ENCODE data around the gene PEAK1.
A peak's percentile ranks its signal among the peaks of the same experiment; 100 is the strongest.
"Not testable (repeated sequence)": the region's sequence is repeated elsewhere in the genome, so short reads cannot be mapped to it uniquely, and the experiment has no call there.

PEAK1 gene

DNA sequence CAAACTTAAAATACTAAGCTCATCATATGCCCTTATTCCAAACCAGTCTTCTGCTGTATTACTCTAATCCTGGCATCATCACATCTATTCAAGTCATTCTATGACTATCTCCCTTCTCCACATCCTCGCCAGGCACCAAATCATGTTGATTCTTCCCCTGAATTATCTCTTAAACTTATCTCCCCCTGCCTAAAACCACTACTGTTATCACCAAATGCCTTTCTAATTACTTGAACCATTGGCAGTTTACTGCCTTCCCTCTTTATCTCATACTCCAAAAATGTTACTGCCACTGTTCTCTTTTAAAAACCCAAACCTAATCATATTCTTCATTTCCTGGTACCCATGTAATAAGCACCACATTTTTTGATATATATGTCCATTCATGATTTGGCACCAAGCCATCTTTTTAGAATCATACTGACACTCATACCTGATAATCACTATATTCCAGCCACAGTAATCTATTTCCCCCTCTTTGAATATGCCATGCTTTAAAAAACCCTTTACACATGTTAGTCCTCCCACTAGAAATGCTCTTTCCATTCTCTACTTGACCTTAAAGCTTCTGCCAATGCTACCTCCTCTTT lies 126.8 kb downstream of the PEAK1 start:
- DNase-seq = no peak

DNA sequence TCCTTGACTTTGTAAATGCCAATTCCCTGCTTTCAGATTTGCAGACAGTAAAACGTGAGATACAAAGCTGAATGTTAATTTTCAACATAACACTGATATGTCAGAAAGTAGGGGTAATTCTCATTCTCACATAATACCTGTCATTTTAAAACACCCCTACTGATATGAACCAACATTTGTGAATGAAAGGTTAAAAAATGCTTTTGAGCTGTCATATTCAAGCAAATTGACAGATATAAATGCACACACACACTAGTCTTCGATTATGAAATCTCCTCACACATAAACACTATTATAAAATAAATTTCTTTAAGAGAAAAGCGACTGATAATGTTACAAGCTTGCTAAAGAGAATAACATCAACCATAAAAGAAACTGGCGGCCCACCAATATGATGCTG lies 128.8 kb downstream of the PEAK1 start:
- DNase-seq = no peak

DNA sequence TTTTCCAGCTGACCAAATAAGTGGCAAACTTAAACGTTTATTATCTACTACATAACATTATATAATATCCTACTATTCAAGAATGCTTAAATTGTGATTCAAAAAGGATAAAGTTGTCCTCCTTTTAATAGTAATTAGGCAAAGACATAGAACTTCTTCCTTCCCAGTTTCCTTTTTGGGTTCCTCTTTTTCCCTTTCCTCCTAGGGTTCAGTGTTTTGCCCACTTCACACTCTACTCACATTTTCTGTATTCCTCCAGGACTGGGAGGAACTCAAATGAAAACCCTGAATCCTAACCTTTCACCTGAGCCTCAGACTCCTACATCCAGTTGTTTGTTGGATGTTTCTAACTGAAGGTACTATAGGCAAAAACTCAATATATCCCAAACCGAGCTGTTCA lies 132.5 kb downstream of the PEAK1 start:
- no peak for DNase-seq

DNA sequence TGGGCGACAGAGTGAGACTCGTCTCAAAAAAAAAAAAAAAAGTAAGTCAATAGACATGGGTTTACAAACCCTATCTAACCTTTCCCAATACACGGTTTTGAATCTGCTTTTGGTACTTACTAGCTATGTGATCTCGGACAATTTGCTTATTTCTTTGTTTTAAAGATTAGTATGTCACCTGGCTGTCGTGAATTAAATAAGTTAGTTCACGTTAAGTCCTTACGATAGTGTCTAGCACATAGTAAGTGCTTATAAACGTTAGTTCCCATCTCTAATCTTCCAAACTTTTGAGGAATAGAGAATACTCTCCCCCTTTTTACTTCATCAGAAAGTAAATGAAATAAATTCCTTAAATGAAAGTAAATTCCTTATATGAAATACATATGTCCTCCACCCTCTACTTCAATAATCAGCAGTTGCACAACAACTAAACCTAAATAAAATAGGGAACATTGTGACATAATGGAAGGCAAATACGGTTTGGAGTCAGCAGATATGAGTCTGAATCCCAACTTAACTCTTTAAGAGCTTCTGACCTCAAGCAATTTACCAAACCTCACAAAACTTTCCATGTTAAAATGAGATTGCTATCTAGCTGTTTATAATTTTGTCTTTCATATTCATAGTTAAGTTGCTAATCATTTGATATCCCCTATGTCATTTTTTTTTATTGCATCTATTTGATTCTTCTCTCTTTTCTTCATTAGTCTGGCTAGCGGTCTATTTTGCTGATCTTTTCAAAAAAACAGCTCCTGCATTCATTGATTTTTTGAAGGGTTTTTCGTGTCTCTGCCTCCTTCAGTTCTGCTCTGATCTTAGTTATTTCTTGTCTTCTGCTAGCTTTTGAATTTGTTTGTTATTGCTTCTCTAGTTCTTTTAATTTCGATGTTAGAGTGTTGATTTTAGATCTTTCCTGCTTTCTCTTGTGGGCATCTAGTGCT lies 134.6 kb downstream of the PEAK1 start:
- DNase-seq = no peak

DNA sequence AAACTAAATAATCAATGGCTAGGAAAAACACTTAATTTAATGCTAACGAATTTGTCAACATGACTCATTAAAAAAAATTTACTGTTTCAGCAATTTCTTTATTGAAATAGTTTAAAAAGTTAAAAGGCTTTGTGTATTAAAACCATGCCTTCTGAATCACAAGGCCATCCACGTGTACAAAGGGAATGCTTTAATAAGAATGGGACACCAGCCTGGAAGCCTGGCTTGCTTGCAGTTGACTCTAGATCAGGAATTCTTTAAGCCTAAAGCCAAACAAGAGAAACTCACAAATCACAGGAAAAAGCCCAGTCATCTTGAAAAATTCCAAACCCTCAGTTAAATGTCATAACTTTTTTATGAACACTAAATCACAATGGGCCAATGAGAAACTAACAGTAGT lies 137.6 kb downstream of the PEAK1 start:
- no peak for DNase-seq

DNA sequence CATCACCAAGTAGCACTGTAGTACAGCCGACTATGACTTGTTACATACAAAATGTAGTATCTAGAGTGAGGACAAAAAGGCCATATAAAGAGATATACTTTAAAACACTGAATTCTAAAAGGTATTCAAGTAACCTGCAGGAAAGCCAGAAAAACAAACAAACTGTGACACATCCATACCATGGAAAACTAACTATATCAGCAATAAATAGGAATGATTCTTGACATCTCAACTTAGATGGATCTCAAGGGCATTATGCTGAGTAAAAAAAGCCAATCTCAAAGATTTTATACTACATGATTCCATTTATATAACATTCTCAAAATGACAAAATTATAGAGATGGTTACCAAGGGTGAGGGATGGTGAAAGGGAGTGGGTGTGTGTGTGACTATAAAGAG lies 143.0 kb downstream of the PEAK1 start:
- DNase-seq = no peak

DNA sequence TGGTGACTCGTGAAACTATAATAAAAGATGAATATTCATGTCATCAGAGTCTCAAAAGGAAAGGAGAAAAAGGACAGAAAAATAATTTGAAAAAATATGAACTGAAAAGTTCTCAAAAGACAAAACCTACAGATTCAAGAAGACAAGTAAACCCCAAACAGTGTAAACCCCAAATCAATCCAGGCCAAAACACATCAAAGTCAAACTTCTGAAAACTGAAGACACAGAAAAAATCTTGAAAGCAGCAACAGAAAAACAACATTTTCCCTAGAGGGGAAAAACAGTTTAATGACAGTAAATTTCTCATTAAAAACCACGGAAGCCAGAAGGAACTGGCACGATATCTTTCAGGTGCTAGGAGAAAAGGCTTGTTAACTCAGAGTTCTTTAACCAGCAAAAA lies 143.8 kb downstream of the PEAK1 start:
- DNase-seq = no peak

DNA sequence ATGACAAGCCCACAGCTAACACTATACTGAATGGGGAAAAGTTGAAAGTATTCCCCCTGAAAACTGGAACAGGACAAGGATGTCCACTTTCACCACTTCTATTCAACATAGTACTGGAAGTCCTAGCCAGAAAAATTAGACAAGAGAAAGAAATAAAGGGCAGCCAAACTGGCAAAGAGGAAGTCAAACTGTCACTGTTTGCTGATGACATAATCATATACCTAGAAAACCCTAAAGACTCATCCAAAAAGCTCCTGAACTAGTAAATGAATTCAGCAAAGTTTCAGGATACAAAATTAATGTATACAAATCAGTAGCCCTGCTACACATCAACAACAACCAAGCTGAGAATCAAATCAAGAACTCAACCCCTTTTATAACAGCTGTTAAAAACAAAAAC lies 146.8 kb downstream of the PEAK1 start:
- DNase-seq = not testable (repeated sequence)

DNA sequence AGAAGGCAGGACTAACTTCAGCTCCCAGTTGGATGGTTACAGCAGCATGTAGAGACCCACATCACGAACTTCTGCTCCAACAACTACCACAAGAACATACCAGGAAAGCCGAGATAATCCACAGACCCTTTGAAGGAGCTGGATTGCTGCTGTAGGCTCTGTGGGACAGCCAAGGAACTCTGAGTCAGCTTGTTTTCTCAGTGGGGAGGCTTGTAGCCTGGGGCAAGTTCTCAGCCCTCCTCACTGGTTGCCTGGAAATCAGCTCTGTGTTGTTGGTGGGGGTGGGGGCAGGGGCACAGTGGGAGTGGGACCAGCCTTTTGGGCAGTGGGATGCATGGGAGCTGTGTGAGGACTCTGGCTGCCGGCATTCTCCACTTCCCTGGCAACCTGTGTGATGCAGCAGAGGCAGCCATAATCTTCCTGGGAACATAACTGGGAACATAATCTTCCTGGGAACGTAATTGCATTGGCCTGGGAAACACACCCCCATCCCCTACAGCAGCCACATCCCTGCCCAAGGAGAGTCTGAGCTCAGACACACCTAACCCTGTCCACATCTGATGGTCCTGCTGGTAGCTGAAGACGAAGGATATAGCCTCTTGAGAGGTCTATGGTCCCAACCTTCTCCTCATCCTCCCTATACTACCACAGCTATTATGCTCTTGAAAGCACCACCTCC lies 153.1 kb downstream of the PEAK1 start:
- DNase-seq = no peak

DNA sequence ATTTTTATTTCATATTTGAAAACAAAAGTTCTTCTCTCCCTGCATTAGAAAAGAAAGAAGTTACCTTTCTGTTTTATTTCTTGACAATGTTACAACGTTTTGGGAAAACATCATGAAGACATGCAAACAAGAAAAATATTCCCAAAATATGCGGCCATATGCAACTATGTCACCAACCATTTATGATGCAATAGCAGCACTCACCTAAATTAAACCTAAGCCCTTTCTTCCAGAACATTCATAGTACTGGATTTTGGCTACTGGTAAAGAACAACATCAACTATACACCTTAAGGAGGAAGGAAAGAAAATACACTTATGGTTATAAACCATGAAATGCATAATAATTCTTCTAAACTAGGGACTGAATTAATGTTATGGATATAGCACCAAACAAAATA lies 164.5 kb downstream of the PEAK1 start:
- no peak for DNase-seq

DNA sequence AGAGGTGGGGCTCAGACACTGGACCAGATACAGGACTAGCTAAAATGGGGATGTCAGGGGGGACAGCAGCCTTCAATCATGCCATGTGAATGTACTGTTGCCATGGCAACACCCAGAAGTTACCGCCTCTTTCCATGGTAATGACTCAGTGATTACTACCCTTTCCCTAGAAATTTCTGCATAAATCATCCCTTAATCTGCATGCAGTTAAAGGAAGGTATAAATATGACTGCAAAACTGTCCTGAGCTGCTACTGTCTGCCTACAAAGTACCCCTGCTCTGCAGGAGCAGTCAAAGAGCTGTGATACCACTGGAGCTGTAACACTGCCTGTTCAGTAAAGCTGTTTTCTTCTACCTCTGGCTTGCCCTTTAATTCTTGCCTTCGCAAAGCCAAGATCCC lies 168.2 kb downstream of the PEAK1 start:
- DNase-seq = peak; percentile 11 to 17

DNA sequence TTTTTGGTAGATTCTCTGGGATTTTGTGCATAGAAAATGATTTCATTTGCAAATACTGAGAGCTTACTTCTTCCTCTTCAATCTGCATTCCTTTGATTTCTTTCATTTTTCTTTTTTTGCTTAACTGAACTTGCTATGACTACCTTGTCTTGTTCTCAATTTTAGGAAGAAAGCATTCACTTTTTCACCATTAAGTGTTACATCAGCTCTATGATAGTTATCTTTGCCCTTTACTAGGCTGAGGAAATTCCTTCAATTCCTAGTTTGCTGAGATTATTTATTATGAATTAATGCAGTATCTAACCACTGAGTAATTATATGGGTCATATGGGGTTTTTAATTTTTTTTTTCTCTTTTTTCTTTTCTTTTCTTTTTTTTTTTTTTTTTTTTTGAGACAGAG lies 172.8 kb downstream of the PEAK1 start:
- no peak for DNase-seq

DNA sequence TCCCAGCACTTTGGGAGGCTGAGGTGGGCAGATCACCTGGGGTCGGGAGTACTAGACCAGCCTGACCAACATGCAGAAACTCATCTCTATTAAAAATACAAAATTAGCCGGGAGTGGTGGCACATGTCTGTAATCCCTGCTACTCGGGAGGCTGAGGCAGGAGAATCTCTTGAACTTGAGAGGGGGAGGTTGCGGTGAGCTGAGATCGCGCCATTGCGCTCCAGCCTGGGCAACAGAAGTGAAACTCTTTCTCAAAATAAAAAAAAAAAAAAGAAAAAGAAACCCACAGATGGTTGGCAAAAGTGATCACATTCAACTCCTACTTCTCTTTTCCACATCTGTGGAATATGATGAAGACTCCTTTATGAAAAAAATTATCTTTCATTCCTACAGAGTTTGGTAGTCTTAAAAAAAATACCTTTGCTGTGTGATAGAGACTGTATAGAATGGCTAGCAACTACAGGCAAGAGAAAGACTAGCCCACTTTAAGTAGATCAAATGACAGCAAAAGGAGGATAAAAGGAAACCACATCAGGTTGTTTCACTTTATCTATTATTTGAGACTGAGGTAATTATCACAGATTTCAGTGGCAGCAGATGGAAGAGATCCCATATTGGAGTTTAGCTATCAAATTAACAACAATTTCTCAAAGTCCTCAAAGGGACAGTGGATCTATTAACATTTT lies 176.0 kb downstream of the PEAK1 start:
- no peak for DNase-seq

DNA sequence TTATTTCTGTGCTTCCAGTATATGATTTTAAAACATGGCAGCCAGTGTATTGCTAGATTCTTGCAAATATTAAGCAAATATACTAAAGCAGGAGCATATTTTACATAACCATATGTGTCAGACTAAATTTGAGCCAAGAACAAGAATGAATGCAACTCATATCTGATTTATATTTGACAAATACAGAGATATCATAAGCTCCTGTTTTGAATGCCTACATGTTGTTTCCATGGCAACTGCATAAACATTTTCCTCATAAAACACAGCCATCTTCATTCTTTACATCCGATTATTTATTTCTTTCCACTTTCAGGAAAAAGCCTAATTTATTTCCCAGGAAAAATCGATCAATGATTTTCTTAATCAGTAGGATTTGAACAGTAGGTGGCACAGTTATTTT lies 176.8 kb downstream of the PEAK1 start:
- no peak for DNase-seq

DNA sequence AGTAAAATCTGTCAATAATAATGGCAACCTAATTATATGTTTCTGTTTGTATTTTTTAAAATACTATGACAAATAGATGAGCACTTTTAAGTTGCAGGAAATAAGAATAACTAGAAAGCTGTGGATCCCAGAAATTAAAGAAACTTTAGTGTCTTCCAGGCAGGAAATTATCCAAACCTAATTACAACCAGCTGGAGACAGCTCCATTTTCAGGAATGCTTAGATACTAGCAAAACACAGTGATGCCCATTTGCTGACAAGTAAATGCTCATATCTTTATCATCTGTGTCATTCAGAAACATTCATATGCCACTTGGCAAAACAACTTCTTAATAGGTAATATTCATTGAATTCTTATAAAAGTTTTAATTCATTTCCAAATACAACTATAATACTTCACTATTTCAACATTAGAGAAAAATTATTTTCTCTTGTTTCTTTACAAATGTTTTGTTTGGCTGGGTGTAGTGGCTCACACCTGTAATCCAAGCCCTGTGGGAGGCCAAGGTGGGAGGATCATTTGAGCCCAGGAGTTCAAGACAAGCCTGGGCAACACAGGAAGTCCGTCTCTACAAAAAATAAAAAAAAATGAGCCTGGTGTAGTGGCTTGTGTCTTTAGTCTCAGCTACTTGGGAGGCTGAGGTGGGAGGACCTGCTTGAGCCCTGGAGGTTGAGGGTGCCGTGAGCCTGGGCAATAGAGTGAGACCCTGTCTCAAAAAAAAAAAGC lies 179.9 kb downstream of the PEAK1 start:
- no peak for DNase-seq

DNA sequence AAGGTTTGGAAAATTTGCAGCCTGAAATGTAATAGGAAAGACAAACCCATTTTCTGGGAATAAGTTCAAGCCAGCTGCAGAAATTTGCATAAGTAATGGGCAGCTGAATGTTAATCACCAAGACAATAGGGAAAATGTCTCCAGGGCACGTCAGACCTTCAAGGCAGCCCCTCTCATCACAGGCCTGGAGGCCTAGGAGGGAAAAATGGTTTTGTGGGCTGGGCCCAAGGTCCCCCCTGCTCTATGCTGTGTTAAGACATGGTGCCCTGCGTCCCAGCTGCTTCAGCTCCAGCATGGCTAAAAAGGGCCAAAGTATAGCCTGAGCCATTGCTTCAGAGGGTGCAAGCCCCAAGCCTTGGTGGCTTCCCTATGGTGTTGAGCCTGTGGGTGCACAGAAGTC lies 184.3 kb downstream of the PEAK1 start:
- no peak for DNase-seq

DNA sequence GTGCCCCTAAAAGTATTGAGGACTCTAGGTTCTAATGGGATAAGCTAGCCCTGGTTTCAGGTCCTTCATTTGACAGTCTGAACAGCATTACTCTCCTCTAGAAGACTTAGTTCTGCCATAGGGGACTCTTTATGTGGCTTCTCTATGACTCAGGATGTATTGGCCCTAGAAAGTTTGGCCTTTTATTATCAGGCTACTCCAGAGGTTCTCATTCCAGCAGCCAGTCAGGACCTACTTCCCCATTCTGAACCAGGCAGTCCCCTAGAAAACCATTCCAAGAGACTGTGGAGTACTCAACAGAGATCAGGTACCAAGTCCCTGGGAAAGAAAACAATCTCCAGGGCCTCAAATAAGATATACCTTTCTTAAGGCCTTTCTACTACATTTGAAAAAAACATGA lies 191.1 kb downstream of the PEAK1 start:
- DNase-seq = no peak

DNA sequence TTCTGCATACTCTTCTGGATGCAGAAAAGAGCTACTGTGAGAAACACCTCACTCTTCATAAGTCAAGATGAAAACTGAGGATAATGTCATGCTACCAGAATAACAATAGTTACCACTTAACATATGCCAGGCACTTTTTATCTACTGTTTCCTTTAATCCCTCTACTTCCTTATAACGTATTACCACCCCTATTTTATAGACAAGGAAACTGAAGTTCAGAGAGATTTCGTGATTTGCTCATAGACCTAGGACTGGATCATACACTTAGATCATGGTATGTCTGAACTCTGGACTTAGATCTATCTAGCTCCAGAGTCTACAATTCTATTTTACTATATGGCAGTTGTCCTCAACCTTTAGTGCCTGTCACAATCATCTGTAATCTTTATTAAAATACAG lies 193.3 kb downstream of the PEAK1 start:
- DNase-seq = no peak

DNA sequence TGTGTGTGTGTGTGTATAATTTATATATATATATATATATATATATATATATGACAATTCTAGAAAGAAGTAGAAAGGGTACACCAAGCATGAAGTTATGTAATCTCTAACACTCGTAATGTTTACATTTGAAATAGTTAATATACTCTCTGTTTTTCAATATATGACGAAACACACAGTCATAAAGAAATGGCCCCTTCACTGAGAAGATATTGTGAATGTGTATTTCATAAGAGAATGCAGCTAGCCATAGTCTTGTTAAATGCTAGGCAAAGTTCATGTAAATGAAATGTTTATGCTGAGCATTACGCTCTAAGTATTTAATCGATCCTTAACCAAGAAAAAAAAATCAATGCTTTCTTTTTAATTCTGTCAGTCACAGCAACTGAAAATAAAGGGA lies 194.3 kb downstream of the PEAK1 start:
- DNase-seq = no peak

DNA sequence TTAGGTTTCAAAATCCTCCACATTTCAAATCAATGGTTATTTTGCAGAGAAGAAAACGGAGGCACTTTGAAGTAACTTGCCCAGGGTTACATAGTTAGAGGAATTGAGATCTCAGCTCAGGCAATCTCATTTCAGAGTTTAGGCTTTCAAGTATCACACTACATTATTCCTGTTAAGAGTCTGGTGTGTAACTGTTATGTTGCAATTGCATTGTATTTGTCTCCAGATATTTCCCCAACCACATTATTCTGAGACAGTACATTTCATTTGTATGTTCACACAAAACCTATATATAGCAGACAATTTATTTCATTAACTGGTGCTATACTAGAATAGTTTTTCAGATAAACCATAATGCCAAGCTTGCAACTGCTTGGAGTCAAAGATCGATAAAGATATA lies 194.8 kb downstream of the PEAK1 start:
- DNase-seq = no peak

DNA sequence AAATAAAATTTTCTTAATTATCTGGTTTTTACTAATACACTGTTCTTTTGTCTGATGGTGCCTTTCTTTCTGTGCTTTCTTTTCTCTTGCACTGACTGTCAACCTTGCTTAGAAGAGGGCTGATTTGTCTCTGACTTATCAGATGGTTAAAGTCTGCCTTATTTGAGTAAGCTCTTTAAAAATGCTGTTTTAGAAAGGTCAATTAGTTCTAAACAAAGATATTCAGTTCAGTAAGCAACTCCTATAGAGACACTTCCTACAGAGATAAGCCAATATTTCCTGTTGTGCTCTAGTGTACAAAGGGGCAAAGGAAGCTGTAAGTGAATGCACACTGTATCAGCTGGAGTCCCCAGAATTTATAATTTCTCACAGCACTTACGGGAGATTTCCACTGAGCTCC lies 195.6 kb downstream of the PEAK1 start:
- no peak for DNase-seq

DNA sequence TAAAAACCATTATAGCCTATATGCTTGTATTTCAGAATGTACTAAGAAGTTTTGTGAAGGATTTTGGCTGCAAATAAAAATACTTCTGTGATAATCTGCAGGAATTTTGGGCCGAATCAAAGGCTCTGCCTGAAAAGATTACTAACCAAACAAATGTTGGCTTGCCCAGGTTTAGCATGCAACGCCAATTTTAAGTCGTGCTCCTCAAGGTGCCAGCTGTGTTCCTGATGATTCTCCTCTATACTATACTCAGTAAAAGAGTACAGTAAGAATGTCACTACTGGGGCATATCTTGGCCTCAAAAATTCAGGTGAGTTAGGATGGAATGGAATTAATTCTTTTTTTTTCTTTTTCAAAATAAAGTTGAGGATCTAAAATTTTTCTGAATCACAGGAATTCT lies 198.2 kb downstream of the PEAK1 start:
- no peak for DNase-seq

DNA sequence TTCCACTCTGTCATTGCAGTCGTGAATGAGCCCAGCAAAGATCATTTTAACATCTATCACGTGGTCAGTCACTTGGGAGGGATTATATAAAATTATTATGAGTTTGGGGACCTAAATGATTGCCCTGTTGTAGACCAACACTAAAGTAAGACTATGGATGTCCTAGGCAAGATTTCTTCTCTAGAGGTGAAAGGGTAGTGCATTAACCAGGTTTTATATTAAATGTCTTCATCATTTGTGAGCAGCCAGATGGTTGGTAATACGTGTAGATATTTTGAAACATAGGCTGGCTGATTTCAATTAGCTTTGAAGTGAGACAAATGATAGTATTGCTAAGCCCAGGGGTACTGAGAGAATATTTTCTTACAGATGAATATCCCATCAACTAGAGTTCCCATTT lies 198.7 kb downstream of the PEAK1 start:
- no peak for DNase-seq

Measured in stimulated activated CD4-positive, alpha-beta T cell treated with anti-CD3 and anti-CD28 coated beads, Interleukin-2, amount 100 ng/mL, for 24 hours (primary cell).